Mammary epithelial cell (primary cell): ENCODE results near the gene SYT9.

Source experiments
- EZH2 ChIP-seq: IDR thresholded peaks from 2 replicates; pipeline ENCODE4 v1.6.1; 2012; ENCODE audit warnings: low read length, inconsistent platforms, borderline replicate concordance
- TF ChIP-seq, protein P1 (sequence below), 2 donors: IDR thresholded peaks in 1 of 2; conservative IDR thresholded peaks in 1 of 2; 2 replicates each; pipeline ENCODE4 v1.5.1; 2011 to 2012; ENCODE audit warnings: inconsistent platforms in 2 of 2, low read length in 2 of 2, mild to moderate bottlenecking in 2 of 2, control low read depth in 1 of 2, low read depth in 1 of 2; ENCODE audit not compliant: insufficient read depth in 1 of 2; ENCODE audit errors: extremely low read depth in 1 of 2

DNA sequence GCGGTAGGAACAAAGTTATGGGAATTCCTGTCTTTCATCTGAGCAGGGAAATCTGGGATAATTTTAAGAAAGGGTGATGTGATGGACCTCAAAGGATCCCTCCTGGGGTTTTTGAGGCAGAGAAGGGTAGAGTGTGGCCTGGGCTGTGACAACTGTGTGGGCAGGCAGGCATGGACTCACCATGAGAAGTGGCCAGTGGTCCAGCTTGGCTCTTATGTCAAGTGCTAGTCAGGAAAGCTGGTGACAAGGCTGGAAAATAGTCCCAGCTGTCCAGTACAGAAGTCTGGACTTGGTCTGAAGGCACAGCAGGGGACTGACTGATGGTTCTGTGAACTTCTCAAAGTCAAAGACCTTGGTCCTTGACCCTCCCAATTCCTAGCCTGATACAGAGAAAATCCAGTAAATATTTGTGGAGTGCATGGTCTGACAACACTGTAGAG lies 263.8 kb downstream of the SYT9 start:
- TF ChIP-seq, protein P1, sequence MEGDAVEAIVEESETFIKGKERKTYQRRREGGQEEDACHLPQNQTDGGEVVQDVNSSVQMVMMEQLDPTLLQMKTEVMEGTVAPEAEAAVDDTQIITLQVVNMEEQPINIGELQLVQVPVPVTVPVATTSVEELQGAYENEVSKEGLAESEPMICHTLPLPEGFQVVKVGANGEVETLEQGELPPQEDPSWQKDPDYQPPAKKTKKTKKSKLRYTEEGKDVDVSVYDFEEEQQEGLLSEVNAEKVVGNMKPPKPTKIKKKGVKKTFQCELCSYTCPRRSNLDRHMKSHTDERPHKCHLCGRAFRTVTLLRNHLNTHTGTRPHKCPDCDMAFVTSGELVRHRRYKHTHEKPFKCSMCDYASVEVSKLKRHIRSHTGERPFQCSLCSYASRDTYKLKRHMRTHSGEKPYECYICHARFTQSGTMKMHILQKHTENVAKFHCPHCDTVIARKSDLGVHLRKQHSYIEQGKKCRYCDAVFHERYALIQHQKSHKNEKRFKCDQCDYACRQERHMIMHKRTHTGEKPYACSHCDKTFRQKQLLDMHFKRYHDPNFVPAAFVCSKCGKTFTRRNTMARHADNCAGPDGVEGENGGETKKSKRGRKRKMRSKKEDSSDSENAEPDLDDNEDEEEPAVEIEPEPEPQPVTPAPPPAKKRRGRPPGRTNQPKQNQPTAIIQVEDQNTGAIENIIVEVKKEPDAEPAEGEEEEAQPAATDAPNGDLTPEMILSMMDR (conservative IDR thresholded peaks at IDR 0.05 in 1 of 2, IDR thresholded peaks at IDR 0.05 in 1 of 2; ENCODE audit: extremely low read depth in 1 of 2, insufficient read depth in 1 of 2, low read depth in 1 of 2, low read length in 2 of 2): no peak
- TF ChIP-seq EZH2: no peak
